Measurements from ENCODE around the gene CPM.

Gene CPM

DNA sequence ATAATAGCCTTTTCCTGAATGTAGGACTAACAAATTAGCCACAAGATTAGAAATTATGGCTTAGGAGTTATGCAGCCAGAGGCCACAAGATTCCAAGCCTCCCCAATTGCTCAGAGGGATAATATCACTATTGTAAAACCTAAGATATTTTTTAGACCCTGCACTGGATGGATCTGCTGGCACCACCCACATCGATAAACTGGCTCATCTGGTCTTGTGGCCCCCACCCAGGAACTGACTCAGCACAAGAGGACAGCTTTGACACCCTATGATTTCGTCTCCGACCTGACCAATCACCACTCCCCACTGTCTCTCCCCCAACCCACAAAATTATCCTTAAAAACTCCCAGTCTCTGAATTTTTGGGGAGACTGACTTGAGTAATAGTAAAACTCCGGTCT, 54.7 kb downstream of the CPM start:
- DNase-seq (ENCODE audit: low spot score) = no peak

DNA sequence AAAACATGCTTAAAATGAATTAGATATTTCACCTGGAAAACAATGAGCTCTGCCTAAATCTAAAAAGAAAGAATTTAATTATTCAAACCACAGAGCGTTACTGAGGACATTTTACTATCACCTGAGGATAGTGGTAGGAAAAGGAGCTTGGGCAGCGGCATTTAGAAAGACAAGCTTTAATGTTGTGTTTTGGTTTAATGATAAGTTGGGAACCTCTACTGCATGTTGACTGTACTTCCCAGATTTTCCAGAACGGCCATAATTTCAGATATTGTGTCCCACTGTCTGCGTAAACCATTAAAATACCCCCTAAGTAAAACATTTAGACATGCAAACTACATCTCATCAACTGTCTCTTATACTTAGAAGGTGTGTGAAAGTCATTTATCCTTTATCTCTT, 55.4 kb downstream of the CPM start:
- DNase-seq (ENCODE audit: low spot score) = no peak

DNA sequence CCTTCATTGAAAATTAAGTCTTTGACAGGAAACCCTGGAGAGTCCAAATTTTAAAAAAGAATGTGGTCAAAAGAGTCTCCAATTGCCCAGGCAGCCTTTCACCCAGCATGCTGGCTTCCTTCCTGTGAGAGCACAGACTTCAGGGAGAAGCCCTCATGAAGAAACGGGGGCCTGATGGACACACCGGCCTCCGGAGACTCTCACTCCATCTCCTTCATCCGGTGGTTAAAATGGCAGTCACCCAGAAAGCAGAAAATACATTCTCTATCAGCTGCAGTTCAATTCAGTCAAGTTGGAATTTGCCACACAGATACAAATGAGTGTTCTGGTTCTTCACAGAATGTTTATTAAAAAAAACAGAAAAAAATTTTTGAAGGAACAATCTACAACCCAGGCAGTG, 56.5 kb downstream of the CPM start:
- no peak for DNase-seq (ENCODE audit: low spot score)

DNA sequence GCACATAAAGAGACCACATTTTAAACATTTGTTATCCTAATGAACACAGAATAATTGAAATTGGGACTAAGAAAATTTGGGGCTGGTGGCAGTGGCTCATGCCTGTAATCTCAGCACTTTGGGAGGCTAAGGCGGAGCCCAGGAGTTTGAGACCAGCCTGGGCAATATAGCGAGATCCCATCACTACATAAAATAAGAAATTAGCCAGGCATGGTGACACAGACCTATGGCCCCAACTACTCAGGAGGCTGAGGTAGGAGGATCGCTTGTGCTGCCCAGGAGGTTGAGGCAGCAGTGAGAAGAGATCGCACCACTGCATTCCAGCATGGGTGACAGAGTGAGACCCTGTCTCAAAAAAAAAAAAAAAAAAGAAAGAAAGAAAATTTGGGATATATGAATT, 59.7 kb downstream of the CPM start:
- DNase-seq (ENCODE audit: low spot score) = no peak

DNA sequence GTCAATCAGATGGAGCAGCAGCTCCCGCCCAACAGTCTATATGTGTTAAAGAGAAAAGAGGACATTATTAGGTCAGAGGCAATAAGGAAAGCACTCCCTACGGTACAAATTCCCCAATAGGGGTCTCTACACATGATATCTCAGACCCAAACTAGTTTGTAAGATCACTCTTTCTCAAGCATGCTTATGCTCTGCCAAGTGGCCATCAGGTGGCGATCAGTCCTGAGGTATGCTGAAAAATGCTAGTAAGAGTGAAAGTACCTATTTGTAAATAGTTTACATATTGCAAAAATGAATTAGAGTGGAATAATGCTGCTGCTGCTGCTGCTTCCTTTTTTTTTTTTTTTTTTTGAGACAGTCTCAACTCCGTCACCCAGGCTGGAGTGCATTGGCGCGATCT, 61.0 kb downstream of the CPM start:
- DNase-seq (ENCODE audit: low spot score) = peak; percentile 21

DNA sequence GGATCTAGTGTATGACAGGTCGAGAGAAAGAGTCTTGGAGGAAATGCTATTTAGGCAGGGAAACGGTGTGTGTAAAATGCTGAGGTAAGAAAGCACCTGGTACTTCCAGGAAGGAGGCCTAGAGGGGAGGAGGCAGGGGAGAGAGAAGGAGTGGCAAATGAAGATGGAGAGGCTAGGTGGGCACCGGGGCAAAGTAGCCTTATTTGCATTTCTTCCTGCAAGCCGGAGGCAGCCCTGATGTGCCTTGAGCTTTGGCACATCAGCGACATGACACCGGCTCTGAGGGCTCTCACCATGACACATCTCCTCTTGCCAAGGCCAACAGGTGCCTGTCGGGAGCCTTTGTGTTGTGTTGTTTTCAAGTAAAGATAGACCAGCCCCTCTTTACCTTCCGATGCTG, 61.6 kb downstream of the CPM start:
- DNase-seq (ENCODE audit: low spot score) = no peak

DNA sequence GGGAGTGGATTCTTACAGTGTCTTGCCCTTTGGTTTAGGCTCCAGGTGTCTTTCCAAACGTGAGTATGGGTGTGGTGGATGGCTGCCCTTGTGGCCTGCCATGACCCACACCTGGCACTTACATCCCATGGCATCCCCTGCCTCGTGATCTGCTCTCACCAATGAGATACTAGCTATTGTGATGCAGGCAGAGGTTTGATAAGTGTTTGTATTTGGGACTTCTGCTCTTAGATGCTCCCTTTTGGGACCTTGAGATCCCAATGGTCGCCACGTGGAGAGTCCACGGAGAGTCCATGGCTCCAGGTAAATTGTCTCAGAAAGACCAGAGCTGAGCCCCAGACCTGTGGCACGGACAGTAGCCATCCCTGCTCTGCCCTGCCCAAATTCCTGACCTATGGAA, 62.5 kb downstream of the CPM start:
- DNase-seq (ENCODE audit: low spot score) = no peak

DNA sequence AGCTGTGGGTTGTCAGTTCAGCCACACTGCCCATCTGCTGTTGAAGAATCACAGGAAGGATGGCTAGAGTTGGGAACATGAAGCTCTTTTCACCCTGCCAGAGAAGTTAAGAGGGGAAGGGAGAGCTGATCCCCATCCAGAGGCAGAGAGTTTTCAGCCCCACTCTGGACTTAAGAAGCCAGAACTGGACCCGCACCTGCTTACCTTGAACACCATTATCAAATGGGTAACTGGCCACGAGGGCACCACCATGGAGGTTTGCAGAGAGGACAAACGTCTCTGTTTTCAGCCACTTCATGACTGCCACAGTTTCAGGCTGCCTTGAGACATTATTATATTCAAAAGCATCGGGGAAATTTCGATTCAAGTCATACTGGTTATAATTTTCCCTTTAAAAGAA, 63.0 kb downstream of the CPM start:
- no peak for DNase-seq (ENCODE audit: low spot score)

DNA sequence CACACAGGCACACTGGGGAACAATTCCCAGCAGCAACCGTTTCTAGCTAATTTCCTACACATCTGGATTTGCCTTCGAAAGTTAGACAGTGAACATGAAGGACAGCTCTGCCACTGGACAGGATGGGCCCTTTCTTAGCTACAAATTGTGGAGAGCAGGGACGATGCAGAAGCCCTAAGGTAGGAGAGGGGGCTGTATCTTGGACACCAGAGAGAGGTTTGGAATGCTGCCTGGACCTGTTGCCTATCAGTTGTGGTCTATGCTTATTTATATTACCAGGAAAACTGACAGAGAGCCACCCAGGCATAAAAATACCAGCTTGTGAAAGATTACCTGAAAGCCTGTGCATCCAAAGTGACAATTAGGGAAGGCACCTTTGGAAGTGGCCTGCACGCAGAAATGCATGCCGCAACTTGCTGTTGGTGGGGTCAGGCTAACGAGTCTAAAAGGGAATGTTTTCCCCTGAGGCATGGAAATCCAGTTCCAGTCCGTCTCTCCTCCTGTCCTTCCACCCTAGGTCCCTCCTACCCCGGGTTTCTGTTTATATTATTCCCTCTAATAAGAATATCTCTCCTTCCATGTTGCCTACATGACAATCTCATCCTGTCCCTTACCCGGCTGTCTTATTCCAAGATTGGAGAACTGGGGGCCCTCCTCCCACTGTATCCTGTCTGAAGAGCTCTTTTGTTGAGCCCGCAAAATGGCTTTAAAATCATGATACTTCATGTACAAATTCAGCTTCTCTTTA, 64.8 kb downstream of the CPM start:
- DNase-seq (ENCODE audit: low spot score) = no peak

DNA sequence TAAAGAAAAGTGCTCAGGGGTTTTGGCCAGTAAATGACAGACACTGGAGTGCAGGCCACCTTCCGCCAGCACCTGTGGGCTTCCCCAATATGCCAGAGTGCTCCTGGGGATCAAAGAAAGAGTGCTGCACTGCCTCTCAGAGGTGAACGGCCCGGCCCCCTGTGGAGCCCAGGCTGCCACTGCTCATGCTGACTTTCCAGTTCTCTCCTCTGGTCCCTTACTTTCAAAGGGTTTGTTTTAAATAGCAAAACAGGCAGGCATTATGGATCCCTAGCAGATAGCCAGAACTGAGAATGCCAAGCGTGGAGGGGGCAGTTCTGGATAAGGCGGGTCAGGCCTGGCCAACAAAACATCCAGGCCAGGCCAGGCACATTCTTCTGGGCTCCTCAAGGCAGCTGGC, 65.4 kb downstream of the CPM start:
- DNase-seq (ENCODE audit: low spot score) = no peak

DNA sequence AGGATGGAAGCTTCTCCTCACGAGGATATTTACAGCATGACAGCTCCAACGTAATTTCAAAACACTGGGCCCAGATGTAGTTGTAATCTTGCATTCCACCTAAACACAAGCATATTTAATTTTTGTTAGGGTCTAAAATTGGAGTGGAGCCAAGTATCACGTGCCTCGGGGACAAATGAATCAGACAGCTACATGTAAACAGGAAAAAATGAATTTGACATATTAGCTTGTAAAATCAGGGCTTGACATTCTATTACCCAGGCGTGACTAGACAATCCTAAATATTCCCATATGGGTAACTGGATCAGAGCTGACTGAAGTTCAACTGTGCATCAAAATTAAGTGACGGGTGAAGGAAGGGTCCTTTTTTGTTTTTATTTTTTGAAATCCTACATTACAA, 66.0 kb downstream of the CPM start:
- no peak for DNase-seq (ENCODE audit: low spot score)

DNA sequence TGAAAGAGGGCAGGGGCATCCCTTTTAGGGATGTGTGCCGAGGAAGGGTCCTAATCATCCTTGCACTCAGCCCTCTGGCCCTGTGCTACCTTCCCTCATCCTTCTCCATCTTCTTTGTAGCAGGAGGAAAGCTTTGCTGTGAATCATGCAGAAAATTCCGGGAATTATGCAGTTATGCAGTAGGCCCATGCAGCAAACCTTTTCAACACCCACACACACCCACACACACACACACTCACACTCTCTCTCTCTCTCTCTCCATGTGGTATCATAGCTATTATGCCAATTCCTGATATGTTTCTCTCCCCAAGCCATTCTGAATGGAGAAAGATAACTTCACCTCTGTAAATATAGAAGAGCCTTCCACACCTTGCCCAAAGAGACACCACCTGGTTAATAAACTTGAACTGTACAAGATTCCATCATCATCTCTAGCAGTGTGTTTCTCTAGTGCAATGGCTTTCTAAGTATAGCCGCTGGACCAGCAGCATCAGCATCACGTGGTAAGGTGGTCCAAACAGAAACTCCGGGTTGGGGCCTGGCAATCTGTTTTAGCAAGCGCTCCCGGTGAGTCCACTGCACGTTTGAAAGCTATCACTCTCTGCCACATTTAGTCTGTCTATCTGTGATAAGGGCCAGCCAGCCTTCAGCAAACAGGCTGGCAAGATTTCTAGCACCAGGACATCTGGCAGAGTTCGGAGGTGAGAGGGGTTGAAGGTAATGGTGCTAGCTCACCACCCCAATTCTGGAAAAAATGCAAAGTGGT, 67.4 kb downstream of the CPM start:
- DNase-seq (ENCODE audit: low spot score) = no peak

DNA sequence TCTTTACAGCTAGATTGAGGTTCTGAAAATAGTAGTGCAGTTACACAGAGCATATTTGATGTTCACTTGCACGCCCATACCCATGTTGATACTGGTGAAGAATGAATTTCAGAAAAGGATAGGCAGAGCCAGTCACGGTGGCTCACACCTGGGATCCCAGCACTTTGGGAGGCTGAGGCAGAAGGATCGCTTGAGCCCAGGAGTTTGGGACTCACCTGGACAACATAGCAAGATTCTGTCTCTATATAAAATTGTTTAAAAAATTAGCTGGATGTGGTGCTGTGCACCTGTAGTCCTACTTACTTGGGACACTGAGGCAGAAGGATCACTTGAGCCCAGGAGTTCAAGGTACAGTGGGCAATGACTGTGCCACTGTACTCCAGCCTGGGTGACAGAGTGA, 68.4 kb downstream of the CPM start:
- DNase-seq (ENCODE audit: low spot score) = no peak

DNA sequence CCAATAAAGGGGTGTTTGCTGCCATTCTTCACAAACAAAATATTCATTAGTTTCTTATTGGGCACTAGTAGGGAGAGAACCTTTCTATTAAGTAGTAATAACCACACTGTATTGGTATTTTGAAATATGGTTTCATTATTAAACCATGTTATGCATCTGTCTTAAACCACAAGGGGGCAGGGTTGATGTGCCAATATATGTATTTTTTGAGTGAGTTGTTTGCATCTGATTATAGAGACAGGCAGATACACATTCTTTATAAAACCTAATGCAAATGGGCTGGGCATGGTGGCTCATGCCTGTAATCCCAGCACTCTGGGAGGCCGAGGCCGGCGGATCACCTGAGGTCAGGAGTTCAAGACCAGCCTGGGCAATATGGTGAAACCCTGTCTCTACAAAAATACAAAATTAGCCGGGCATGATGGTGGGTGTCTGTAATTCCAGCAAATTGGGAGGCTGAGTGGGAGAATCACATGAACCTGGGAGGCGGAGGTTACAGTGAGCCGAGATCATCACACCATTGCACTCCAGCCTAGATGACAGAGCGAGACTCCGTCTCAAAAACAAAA, 69.0 kb downstream of the CPM start:
- peak; percentile 21 for DNase-seq (ENCODE audit: low spot score)

DNA sequence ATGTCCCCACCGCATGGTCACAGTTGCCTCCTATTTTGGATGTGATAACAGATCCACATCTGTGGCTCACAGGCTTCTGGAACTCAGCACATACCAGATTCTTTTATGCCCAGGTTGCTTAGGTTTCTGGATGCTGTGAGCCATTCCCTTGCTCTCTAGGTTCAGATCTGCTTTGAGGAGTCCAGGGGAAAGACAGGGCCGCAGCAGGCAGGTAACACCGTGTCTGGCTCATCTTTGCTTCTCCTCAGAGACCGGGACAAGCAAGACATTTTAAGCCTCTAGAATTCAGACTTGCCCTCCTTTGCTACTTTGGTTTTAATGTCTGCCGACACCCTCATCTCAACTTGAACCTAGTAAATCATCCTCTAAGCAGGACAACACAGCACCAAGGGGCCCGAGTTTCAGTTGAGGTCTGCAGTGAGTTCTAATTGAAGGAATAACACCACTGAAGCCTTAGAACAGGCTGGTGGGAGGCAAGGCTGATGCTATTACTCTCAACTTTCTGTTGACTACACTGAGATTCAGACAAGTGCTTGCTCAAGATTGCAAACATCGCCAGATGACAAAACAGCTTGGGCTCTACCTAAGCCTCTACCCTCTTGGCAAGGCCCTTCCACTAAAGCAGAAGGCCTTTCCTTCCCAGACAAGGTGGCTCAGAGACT, 69.7 kb downstream of the CPM start:
- no peak for DNase-seq (ENCODE audit: low spot score)

DNA sequence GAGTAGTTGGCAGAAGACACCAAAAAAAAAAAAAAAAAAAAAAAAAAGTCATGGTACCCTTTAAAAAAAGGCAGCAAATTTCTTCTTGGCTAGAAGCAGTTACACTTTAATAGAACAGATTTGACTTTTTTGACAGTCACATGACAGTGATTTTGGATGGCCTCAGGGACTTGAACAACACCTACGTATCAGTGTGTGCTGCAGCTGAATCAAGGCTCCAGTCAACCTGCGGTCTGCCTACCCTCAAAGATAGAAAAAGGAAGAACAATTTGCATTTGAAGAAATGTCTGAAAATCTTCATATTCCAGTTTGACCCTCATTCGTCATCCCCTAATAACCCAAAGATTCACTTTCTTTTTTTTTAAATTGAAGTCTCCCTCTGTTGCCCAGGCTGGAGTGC, 71.1 kb downstream of the CPM start:
- DNase-seq (ENCODE audit: low spot score) = no peak

DNA sequence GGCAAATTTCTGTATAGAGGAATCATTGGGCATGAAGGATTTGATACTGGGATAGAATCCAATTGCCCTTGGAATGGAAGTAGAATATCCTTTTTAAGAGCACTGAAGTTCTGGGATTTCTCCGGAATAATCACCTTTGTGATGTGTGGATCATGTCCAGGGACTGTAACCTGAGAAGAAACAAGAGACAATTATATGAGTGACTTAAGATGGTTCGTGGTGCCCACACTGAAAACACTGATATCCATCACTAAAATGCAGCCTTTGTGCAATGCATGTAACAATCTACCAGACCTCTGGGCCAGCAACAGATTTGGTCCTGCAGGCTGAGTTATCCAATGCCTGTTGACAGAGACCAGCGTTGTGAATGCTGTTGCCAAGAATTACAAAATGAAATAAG, 76.5 kb downstream of the CPM start:
- no peak for DNase-seq (ENCODE audit: low spot score)

DNA sequence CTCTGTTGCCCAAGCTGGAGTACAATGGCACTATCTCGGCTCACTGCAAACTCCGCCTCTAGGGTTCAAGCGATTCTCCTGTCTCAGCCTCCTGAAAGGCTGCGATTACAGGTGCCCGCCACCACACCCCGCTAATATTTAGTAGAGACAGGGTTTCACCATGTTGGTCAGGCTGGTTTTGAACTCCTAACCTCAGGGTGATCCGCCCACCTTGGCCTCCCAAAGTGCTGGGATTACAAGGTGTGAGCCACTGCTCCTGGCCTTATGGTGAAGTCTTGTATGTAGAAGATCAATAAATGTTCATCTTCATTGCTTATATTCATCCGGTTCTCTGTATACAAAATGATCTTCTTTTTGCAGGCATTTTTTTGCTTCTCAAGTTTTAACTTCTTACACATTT, 77.2 kb downstream of the CPM start:
- DNase-seq (ENCODE audit: low spot score) = no peak

DNA sequence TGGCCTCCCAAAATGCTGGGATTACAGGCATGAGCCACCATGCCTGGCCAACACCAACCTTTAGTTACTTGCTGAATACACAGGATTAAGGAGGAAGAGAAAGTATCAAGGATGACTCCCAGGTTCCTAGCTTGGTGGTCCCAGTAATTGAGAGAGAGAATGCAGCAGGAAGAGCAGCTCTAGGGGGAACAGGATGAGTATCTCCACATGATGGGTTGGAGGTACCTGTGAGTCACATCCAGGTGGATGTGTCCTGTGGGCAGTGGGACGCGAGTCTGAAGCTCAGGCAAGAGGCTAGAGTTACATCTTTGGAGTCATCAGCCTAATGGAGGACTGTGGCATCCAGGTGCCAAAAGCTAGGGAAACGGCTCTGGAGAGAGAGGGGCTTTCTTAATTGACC, 77.9 kb downstream of the CPM start:
- no peak for DNase-seq (ENCODE audit: low spot score)

DNA sequence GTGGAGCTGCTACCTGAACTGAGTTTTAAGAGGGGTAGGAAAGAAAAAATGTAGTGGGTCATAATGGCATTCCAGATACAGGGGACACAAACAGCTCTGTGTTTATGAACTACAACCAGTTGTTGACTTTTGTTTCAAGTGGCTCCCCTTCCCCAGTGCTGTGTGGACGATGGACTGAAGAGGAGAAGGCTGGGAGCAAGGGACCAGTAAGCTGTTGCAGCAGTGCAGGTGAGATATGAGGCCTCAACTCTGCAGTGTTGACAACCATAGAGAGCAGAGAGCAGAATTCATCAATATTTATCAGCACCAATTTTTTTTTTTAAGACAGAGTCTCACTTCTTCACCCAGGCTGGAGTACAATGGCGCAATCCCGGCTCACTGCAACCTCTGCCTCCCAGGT, 78.4 kb downstream of the CPM start:
- no peak for DNase-seq (ENCODE audit: low spot score)

DNA sequence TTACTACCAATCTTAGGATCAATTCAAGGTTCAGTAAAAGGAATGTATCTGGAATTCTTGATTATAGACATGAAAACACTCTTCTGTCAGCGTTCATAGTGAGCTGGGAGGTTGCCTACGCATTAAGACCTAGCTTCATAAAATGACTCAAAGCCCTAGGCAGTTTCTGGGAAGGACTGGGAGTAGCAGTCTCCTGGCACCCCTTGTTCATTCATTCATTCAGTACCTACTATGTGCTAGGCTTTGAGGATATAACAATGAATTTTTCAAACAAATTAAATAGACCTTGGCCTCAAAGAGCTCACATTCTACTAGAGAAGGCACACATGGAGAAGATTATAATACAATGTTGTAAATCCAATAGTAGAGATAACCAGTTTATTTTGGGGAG, 78.9 kb downstream of the CPM start:
- no peak for DNase-seq (ENCODE audit: low spot score)

DNA sequence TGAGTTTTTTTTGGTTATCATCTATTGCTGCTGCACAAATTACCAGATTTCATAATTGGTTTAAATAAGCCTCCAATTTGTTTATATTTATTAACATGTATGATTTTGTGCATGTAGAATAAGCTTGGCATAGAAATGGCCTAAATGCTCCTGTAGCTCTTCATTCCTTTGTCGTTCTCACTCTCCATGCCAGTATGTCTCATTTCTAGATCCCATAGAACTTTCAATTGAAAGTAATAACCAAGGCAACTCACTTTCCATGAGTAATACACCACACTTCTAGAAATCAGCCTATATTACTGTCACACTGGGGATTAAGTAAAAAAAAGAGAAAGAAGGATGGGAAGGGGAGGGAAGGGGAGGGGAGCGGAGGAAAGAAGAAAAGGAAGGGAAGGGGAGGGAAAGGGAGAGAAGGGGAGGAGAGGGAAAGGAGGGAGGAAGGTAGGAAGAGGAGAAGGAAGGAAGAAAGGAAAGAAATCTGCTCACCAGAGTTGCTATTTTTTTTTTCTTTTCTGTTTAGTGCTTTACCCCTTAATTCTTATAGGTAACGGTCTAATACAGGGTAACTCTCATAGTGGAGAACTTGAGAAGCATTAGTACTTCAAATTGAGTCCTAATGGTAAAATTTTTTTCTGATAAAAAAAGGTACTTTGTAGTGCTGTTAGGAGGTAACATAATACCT, 79.4 kb downstream of the CPM start:
- DNase-seq (ENCODE audit: low spot score) = no peak

Data from HuH-7 (cell line).